ENCODE results near the gene ZP4.

DNA sequence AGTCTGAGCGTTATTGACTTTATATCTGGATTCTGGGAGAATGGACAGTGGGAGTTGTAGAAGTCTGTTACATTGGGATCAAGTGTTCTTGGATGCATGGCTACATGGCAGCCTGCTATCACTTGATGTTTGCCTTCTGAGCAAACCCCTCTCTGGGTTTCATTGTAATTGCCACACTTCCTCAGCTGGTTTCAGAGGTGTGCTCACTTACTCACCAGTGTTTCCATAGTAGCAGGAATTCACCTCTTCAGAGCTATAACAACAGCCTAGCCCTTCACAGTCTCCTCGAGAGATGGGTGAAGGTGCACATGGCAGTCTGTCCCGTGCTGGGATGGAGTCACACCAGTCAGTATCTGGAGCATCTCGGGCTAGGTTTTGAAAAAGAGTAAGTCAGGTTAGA lies 2.6 kb downstream of the ZP4 start:
- TF ChIP-seq POLR2A (IDR thresholded peaks at IDR 0.05): no peak
- TF ChIP-seq, protein P1, sequence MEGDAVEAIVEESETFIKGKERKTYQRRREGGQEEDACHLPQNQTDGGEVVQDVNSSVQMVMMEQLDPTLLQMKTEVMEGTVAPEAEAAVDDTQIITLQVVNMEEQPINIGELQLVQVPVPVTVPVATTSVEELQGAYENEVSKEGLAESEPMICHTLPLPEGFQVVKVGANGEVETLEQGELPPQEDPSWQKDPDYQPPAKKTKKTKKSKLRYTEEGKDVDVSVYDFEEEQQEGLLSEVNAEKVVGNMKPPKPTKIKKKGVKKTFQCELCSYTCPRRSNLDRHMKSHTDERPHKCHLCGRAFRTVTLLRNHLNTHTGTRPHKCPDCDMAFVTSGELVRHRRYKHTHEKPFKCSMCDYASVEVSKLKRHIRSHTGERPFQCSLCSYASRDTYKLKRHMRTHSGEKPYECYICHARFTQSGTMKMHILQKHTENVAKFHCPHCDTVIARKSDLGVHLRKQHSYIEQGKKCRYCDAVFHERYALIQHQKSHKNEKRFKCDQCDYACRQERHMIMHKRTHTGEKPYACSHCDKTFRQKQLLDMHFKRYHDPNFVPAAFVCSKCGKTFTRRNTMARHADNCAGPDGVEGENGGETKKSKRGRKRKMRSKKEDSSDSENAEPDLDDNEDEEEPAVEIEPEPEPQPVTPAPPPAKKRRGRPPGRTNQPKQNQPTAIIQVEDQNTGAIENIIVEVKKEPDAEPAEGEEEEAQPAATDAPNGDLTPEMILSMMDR (IDR thresholded peaks at IDR 0.05): no peak
- no peak for TF ChIP-seq EP300 (IDR thresholded peaks at IDR 0.05; ENCODE audit: low read depth)
